GM21515 (cell line): ENCODE measurements around the gene PRXL2B.
"Not testable (repeated sequence)": the region's sequence is repeated elsewhere in the genome, so short reads cannot be mapped to it uniquely, and the experiment has no call there.

ENCODE experiments used
- ATAC-seq: cut with Tn5 transposase; IDR thresholded peaks from one replicate; pipeline ENCODE4 v1.9.1; 2021; ENCODE audit not compliant: unreplicated experiment

The PRXL2B gene, protein sequence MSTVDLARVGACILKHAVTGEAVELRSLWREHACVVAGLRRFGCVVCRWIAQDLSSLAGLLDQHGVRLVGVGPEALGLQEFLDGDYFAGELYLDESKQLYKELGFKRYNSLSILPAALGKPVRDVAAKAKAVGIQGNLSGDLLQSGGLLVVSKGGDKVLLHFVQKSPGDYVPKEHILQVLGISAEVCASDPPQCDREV

DNA sequence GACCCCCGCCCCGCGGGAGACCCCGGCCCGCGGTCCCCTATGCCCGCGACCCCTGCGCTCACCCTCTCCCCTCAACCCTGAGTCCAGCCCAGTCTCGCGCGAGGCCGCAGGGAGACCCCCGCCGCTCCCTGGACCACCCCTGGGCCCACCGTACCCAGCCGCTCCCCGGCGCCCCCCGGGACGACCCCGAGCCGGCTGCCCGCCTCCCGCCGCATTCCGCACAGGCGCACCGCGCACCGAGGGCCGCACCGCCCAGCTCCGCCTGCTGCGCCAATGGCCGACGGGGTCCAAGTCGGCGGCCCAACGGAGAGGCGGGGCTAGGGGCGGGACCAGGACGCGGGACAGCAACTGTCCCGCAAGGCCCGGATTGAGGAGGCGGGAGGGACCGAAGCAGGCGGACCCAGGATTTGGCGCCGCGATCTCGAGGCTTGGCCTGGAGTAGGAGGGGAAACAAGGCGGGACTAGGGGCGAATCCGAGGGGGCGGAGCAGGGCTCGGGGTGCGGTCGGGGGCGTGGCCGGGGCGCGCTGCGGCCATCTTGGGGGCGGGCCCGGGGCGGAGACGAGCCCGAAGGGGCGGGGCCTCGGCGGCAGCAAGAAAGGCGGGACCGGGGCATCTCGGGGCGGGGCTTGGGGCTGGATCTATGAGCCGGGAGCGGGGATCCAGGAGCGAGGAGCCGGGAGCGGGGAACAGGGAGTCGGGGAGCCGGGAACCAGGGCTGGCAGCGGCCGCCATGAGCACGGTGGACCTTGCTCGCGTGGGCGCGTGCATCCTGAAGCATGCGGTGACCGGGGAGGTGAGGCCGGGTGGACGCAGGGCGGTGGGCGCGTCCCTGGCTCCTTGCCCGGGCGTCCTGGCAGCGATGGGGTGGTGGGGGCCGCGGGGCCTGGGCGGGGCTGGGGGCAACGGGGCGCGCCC lies at the start of gene PRXL2B:
Gene PRXL2B, plus strand, starts transcription at position 624 of the 917 bp plus-strand sequence. Its CDS starts 109 bp downstream, at position 733.
- peak; percentile 61 for ATAC-seq

DNA sequence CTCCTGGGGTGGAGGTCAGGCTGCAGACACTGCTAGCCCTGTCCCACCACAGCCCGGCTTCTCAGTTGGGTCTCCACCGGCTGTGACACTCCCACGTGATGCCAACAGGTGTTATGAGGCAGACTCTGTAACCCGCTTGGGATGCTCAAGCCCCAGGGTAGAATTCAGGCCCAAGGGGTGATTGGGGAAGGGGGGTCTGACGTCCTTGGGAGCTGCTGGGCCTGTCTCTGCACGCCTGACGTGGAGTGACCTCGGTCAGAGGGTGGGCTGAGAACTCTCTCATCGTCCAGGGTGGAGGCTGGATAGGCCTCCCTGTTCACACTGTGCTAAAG lies 48.8 kb upstream of the PRXL2B start:
- no peak for ATAC-seq

DNA sequence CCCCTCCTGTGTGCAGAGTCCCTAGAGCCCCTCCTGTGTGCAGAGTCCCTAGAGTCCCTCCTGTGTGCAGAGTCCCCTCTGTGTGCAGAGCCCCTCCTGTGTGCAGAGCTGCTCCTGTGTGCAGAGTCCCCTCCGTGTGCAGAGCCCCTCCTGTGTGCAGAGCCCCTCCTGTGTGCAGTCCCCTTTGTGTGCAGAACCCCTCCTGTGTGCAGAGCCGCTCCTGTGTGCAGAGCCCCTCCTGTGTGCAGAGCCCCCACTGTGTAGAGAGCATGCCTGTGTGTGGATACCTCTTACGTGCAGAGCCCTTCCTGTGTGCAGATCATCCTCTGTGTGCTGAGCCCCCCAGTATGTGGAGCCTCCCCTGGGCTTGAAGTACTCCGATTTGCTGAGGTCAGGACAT lies 48.2 kb upstream of the PRXL2B start:
- ATAC-seq = no peak

DNA sequence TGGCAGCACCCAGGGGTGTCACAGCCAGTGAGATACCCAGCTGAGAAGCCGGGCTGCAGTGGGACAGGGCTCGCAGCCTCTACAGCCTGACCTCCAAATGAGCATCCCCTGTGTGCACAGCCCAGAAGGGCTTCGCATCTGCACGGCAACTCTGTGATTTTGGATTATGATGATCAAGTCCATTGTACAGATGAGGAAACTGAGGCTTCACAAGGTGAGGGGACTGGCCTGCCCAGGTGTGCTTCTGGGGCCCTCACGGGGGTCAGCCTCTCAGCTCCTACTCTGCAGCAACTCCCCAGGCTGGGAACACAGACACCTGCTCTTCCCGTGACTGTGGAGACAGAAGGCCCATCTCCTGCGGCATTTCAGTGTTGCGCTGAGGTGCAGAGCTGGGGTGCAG lies 47.7 kb upstream of the PRXL2B start:
- ATAC-seq = no peak

DNA sequence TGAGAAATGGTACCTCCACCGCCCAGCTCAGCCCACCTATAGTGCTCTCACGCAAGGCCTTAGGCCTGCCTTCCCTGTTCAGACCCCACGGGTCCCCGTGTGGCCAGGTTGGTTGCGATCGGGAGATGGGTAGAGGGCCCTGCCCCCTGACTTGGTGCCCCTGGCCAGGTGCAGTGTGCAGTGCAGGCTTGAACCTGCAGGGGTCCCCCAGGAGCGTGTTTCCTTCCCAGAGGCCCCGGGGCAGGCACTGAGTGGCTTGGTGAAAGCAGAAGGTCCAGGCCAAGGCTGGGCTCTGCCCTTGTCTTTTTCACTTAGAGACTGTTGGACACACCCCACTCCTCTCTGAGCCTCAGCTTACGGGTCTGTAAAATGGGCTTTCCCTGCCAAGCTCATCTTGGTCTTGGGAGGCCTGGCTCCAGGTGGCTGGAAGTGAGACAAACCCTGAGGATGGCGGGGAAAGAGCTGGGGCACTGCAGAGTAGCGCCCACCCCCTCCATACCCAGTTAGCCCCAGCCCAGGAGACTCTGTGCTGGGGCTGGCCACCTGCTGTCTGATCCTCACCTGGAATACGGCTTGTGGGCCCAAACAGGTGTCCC lies 47.2 kb upstream of the PRXL2B start:
- ATAC-seq = no peak

DNA sequence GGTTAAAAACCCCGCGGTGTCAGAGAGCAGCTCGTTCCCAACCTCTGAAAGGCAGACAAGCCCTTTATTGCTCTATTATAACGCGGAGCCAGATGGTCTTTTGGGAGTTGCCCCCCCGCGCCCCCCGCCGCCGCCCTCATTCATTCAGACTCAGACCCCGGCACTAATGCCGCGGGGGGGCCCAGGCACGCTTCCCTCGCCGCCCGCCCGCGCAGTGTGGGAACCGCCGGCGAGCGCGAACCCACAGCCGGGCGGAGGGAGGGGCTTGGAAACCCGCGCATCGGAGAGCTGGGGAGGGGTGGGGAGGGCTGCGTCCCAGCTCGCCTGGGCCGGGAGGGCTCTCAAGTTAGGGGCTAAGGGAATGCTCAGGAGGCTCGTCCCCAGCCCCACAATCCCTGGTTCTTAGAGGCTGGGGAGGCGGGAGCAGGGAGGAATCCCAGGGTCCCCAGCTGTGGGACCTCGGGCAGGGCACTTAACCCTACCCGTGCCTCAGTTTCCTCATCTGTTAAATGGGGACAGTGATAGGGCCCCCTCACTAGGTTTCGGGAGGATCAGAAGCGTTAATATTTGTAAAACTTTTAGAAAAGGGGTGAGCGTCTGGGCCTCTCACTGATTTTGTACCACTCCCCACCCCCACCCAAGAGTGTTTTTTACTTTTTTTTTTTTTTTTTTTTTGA lies 45.6 kb upstream of the PRXL2B start:
- ATAC-seq = no peak

DNA sequence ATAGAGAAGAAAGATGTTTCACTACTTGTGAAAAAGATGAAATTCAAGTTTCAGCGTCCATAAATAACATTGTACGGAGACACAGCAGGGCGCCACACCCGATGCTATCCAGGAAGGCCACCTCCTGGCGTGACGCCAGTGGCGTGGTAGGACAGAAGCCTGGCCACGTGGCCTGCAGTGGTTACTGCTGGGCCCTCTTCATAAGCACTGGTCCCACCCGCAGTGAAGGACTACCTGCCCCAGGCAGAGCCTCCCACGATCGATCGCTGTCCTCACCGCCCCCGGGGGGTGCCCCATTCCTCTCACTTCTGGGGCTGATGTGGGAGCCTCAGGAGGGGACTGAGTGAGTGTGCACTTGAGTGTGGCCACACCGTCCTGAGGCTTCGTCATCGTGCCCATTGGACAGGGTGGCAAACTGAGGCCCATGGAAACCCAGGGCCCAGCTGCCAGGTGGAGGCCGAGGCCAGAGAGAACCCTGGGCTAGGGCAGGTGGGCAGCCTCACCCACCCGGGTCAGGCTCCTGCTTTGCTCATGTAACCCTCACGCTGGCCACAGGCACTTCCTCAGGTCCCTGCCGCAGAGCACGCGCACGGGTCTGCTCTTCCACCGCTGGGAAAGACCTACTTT lies 44.8 kb upstream of the PRXL2B start:
- ATAC-seq = no peak

DNA sequence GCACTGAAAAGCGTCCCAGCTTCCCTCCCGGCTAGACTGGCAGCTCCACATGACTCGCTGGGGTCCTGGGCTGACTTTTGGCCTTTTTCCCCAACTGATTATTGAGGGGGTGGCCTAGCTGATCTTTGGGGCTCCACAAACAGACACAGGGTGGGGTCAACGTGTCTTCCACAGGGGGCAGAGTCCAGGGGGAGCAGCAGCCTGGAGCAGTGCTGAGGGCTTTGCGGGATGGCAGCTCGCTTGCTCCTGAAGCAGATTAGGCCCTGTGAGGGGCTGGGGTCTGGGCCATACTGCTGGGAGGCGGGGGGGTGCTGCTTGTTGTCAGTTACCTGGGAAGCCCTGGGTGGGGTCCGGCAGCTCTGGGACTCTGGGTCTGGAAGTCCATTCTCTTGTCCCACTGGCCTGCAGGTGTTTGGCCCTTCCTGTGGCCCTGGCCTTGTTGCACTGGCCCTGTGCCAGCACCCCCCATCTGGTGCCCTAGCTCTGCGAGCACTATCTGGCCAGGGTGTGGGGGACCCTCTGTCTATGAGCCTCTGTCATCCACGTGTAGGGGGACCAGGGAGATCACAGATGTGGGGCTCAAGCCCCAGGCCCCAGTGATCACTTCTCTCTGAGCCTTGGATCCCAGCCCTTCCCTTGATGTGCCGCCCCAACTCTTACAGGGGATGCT lies 44.2 kb upstream of the PRXL2B start:
- ATAC-seq = no peak

DNA sequence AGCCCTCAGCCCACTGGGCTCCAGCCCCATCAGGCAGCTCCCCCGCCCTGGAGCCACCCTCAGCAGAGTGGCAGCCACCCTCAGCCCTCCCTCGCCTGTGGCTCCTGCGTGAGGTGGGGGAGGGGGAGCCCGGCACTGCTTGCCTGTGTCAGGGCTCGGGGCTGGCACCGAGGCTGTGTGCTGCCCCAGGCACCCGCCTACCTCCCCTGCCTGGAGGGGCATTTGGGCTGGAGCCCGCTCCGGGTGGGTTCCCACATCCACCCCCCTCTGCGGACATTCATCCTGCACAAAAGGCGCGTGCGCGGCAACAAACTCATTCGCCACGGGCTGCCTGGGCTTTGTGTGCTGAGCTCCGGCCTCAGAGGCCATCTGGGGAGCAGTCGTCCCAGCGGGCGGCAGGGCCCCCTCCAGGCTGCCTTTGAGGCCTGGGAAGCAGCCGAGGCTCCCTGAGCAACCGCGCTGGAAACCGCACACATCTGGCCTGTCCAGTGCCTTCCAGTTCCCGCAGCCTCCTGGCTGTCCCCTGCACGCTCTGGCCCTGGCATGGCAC lies 43.0 kb upstream of the PRXL2B start:
- ATAC-seq = no peak

DNA sequence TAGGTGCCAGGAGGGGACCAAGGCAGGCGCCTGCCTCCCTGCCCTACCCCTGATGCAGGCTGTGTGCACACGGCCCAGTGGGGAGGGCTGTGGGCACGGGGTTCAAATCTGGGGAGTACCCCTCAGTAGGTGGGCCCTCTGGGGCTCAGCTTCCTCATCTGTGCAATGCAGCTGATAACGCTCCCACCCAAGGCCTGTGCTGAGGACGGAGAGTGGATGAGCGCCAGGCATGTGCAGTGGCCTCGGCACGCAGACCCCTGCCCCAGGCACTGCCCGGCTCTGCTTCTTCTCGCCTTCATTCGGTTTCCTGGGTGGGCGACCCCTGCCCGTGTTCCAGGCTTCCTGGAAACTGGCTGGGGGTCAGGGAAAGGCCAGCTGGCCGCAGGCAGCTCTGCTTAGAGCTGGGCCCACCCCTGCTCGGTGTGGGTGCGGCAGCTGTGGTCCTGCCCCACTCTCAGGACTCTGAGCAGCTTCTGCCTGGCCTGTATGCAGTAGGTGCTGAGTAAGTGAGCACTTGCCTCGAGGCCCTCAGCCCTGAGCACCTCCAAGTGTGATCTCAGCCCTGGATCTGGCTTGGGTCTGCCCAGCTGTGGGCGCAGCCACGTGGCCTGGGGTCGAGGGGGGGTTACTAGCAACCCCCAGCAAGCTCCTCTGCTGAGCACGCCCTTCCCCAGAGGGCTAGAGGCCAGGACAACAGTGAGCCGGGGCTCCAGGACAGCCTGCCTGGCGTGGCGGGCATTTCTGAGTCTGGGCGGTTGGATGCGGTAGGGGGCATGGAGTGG lies 42.3 kb upstream of the PRXL2B start:
- ATAC-seq = no peak

DNA sequence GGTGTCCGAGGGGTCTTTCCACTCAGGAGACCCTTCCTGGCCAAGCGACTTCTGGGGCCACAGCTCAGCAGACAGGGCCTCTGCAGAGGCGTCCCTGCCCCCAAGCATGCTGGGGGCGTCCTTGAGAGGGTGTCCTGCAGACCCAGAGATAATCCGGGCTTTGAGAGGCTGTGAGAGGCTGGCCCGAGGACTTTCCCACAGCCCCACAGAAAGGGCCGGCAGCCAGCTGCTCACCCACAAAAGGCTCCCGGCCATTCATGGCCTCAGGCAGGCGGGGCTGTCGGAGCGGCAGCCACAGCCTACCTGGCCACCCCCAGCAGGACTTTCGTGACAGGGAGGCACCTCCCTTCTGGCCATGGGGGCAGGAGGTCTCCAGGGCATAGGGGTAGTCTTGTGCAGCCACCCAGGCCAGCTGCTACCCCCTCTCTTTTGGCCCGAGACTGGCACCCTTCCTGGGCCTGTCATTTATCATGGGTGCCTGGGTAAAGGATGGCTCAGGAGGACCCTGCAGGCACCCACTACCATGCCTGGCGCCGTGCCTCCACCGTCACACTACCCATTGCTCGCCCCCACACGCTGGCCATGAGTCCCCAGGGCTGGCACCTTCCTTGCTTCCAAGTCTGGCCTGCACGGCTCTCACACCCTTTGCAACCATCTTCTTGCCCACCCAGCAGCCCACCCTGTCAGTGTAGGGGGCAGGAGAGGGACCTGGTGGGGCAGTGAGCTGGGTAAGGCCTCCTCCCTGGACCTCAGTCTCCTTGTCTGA lies 41.5 kb upstream of the PRXL2B start:
- ATAC-seq = no peak

DNA sequence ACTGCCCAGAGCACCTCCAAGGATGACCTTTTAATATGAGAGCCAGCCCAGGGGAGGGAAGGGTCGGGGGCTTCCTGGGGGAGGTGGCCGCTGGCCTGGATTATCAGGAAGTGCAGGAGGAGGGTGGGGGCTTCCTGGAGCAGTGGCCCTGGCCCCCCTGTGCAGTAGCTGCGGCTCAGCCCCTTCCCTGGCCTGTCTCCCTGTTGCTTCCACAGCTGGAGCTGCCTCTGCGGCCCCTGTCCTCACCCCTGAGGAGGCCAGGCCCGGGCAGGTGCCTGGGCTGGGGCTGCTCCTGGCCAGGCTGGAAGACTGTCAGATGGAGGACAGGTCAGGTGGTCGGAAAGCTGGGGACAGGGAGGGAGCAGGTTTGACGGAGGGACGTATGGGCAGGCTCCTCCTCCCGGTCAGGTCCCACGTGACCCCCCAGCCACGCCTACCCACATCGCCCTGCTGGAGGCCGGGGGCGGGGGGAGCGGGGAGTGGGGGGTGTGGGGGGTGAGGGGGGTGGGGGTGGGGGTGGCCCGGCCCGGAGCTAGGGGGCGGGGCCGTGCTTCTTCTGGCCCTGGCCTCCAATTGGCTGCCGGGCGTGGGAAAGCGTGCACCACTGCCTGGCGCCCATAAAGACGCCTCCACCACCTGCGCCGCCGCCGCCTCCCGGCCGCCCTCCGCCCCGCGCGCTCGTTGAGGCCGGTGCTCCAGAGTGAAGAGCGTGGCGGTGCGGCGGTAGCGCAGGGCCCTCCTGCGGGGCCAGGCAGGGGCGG lies 40.6 kb upstream of the PRXL2B start:
- ATAC-seq = peak; percentile 32

DNA sequence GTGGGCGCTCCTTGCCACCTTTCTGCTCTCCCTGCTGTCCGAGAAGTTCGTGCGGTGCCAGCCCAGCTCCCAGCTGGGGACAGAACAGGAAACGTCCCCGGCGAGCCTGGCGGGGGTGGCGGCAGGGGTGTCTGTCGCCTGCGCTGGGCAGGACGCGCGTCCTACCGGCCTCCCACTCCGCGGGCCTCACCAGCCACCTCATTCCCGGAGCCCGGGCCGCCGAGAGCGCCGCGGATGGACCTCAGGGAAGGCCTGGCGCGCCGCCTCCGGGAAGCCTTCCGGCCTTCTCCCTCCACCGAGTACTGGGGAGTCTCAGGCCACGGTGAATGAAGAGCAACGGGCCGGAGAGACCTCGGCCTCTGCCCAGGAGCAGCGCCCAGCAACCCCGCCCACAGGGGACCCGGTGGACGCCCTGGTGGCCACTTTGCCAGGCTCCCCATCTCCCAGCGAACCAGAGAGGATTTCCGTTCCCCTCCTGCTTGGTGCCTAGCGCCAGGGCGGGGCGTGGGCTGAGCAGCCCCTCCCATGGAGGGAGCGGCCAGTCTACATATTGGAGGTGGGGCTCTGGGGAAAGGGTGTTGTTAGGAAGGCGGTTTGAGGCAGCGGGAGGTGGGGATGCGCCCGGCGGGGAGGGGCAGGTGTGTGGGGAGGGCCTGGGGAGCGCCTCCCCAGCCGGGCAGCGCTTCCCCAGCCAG lies 39.9 kb upstream of the PRXL2B start:
- peak; percentile 31 for ATAC-seq

DNA sequence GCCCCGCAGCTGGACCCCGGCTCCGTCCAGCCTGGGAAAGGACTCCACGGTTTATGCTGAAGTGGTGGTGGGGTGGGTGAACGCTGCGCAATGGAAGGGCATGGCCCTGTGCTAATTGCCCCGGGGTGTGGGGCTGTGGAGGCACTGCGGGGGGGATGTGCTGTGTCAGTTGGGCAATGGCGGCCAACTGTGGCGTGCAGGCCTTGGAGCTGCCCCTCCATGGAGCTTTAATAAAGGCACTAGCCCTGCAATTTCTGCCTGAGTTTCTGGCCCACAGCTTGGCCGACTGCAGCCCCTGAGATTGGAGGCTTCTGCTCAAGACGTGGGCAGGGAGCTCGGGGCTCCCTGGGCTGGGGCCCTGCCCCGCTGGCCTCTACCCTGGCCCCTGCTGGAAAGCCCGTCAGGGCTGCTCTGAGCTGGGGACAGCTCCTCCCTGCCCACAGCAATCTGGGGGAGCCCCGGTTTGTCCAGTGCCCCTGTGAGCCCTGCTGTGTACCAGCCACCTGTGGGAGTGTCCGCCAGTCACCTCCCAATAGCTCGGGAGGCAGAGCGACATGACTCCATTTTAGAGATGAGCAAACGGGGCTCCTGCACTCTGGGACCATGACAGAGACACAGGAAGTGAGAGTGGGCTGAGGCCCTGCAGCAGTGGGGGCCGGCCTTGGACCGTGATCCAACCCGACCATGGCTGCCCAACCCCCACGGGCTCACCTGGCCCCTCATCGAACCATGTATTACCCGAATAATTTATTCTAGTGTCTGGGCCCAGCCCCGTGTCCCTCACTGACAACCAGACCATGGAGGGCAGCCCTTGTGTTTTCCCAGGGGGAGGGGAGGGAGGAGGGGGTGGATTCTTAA lies 39.1 kb upstream of the PRXL2B start:
- no peak for ATAC-seq

DNA sequence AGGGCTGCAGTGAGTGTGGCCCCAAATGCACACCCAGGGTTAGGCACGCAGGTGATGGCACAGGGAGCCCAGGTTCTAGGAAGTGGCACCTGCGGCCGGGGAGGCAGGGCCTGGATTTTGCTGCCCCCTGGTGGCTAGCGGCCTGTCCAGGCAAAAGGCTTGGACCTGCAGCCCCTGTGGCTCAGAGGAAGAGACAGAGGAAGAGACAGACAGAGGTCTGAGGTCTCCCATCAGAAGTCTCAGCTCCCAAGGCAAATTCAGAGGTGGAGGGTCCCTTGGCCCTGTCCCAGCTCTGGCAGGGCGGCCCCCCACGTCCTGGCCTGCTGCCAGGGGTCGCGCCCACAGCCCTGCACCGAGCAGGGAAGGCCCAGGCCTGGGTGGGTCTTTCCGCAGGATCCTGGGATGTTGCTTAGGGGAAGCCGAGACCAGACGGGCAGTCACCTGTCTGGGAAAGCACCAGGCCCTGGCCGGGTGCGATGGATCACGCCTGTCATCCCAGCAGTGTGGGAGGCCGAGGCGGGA lies 38.4 kb upstream of the PRXL2B start:
- ATAC-seq = peak; percentile 21

DNA sequence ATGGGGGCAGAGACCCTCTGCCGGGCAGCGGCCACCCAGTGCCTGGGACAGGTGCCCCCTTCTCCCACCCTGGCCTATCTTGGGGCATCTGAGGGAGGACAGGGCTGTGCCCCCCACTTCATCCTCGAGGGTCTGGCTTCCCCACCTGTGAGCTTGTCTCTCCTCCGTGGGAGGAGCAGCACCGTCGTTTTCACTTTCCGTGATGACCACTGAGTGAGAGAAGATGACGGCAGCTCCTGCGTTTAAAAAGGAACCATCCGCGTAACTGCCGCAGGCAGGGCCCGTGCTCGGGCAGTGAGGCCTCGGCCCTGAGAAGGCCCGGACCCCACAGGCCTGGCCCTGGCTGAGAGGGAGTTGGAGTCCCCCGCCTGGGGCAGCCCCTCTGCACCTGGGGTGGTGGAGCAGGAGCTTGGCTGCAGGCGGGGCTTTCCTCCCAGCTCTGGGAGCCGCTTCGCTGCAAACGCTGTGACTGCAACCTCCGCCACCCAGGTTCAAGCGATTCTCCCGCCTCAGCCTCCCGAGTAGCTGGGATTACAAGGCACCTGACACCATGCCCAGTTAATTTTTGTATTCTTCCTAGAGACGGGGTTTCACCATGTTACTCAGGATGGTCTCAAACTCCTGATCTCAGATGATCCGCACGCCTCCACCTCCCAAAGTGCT lies 37.1 kb upstream of the PRXL2B start:
- not testable (repeated sequence) for ATAC-seq
